ENCODE data around the gene RAP1GDS1. TPM values are rescaled to one million over a fixed set of nuclear protein-coding genes. Genes with fewer than 3 reads are reported as not detected.

Gene RAP1GDS1
- total and polyA plus RNA-seq, 4 experiments from 2014 or later, result 36.7 to 48.3 (median 43.8) TPM

GRCh38 chr4:98482847-98483806 is 221.9 kb downstream of the RAP1GDS1 start:
- Histone ChIP-seq H3K36me3 (ENCODE audit: insufficient read depth, low read length) (no peaks in the 10 kb centered on the region), H3K4me3 (ENCODE audit: low read length in 2 of 2) (no peak overlapping the region)
- POLR2A ChIA-PET (ENCODE audit: partially characterized antibody), result no interaction called here

DNA sequence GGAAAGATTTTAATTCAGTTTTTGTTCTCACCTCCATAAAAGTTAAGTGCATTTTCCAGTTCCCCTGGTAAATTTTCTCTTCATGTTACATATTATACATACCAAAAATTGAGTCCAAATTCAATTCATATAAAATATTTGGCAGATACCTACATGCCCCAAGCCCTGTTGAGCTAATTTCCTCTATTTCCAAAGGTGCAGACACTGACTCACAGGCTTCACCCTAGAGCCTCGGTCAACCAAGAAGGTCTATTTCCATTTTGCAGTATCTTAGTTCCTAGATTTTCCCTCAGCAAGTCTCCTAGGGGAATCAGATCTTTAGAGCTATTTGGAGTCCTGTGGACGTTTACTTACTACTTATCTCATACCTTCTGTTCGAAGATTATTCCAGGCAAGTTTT is 222.8 kb downstream of the RAP1GDS1 start:
- Histone ChIP-seq H3K9me3 (ENCODE audit: control insufficient read depth in 1 of 2, low read length in 2 of 2) (no peaks in the 10 kb centered on the region), H3K4me3 (ENCODE audit: low read length in 2 of 2) (no peak overlapping the region), H3K27me3 (ENCODE audit: insufficient read depth, low read length) (no peaks in the 10 kb centered on the region), H3K4me1 (ENCODE audit: insufficient read depth, low read length) (peaks cover 24% of the 10 kb centered on the region), H3K27ac (ENCODE audit: low read depth, low read length) (no peak overlapping the region), H3K36me3 (ENCODE audit: insufficient read depth, low read length) (no peaks in the 10 kb centered on the region)
- no peak for DNase-seq
- H3K9me3 Mint-ChIP-seq, result no peaks in the 10 kb centered on the region
- no peak overlapping the region for H3K4me3 Mint-ChIP-seq
- POLR2A ChIA-PET (ENCODE audit: partially characterized antibody), result interaction anchor here (0.6 kb wide), 1 partner anchor 390 kb away, joined by 3 read pairs; no protein-coding TSS in a partner anchor
- no peak overlapping the region for H3K27ac Mint-ChIP-seq
- peaks cover 16 to 25% of the 10 kb centered on the region in 2 donors for H3K36me3 Mint-ChIP-seq
- peaks cover 22 to 50% (median 43%) of the 10 kb centered on the region in 4 donors for H3K4me1 Mint-ChIP-seq
- CTCF ChIA-PET (ENCODE audit: partially characterized antibody), result interaction anchor here (3.5 kb wide), 1 partner anchor 17 kb away, joined by 16 read pairs; no protein-coding TSS in a partner anchor
- intact Hi-C loops (cut with micrococcal nuclease), result no loop called here
- no peaks in the 10 kb centered on the region for H3K27me3 Mint-ChIP-seq

More at GRCh38 chr4:98482847-98483806, 221.9 kb downstream of the RAP1GDS1 start:
- H3K4me3 Mint-ChIP-seq, result peak overlapping the region in 2 of 8 donors; percentile 28 to 37
- Histone ChIP-seq H3K9me3 (ENCODE audit: control insufficient read depth in 1 of 2, low read length in 2 of 2) (no peaks in the 10 kb centered on the region), H3K27ac (ENCODE audit: low read depth, low read length) (no peak overlapping the region), H3K4me1 (ENCODE audit: insufficient read depth, low read length) (peaks cover 19% of the 10 kb centered on the region), H3K27me3 (ENCODE audit: insufficient read depth, low read length) (no peaks in the 10 kb centered on the region)
- no peaks in the 10 kb centered on the region for H3K9me3 Mint-ChIP-seq
- intact Hi-C loops (cut with micrococcal nuclease), result no loop called here
- peak overlapping the region in 6 of 7 donors; percentile 44 to 78 (median 62) for H3K27ac Mint-ChIP-seq
- DNase-seq, result no peak
- CTCF ChIA-PET (ENCODE audit: partially characterized antibody), result interaction anchor here (1.6 to 3.5 kb wide), 3 partner anchors 12 to 38 kb away, joined by 3 to 16 read pairs (median 4); no protein-coding TSS in a partner anchor
- peaks cover 17 to 49% (median 38%) of the 10 kb centered on the region in 4 donors for H3K4me1 Mint-ChIP-seq
- no peaks in the 10 kb centered on the region for H3K27me3 Mint-ChIP-seq
- peaks cover 21 to 28% of the 10 kb centered on the region in 2 donors for H3K36me3 Mint-ChIP-seq

DNA sequence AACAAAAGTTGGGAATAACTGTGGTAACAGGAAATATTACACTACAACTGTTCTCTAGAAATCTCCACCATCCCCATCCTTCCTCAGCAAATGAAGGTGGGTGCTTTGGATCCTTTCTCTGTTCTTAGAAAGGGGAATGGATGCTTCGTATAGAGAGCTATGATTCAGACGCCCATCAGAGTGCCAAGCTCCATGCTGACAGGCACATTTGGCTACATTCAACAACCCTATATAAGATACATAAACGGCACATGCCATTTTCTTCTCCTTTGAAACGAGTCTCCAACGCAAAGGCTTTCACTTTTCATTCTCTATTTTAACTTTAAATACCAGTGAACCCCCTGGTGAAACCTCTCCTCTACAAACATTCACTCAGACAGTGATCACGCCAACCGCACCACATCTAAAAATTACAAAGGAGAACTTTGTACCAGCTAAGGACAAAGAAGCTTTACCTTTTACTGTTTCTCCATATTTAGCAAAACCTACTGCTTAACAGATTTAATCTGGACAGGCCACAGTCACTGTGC is 224.7 kb downstream of the RAP1GDS1 start:
- H3K27me3 Mint-ChIP-seq, result no peaks in the 10 kb centered on the region
- H3K9me3 ChIP-seq (ENCODE audit: control insufficient read depth in 1 of 2, low read length in 2 of 2), result no peaks in the 10 kb centered on the region
- no peaks in the 10 kb centered on the region for H3K36me3 ChIP-seq (ENCODE audit: insufficient read depth, low read length)
- POLR2A ChIA-PET (ENCODE audit: partially characterized antibody), result no interaction called here
- CTCF ChIA-PET (ENCODE audit: partially characterized antibody), result interaction anchor here (0.9 to 1.5 kb wide), 4 partner anchors 9 to 18 kb away, joined by 3 to 5 read pairs (median 4); no protein-coding TSS in a partner anchor
- H3K4me1 ChIP-seq (ENCODE audit: insufficient read depth, low read length), result peaks cover 24% of the 10 kb centered on the region
- H3K9me3 Mint-ChIP-seq, result no peaks in the 10 kb centered on the region
- H3K36me3 Mint-ChIP-seq, result peaks cover 16 to 23% of the 10 kb centered on the region in 2 donors
- no peak overlapping the region for H3K4me3 ChIP-seq (ENCODE audit: low read length in 2 of 2)
- no peaks in the 10 kb centered on the region for H3K27me3 ChIP-seq (ENCODE audit: insufficient read depth, low read length)
- peak overlapping the region in 2 of 8 donors; percentile 17 to 50 for H3K4me3 Mint-ChIP-seq
- peaks cover 22 to 54% (median 44%) of the 10 kb centered on the region in 4 donors for H3K4me1 Mint-ChIP-seq
- DNase-seq, result no peak
- H3K27ac Mint-ChIP-seq, result peak overlapping the region in 2 of 7 donors; percentile 16 to 47
- H3K27ac ChIP-seq (ENCODE audit: low read depth, low read length), result no peak overlapping the region
- intact Hi-C loops (cut with micrococcal nuclease), result no loop called here

GRCh38 chr4:98490251-98490650 is 229.1 kb downstream of the RAP1GDS1 start:
- peaks cover 12 to 14% of the 10 kb centered on the region in 2 donors for H3K36me3 Mint-ChIP-seq

GRCh38 chr4:98491899-98492559 is 230.8 kb downstream of the RAP1GDS1 start:
- Mint-ChIP-seq H3K27me3 (no peaks in the 10 kb centered on the region), H3K27ac (peak overlapping the region in 3 of 7 donors; percentile 4 to 55 (median 19)), H3K4me3 (no peak overlapping the region), H3K9me3 (no peaks in the 10 kb centered on the region), H3K36me3 (peaks cover 6 to 12% of the 10 kb centered on the region in 2 donors), H3K4me1 (peaks cover 21 to 27% (median 24%) of the 10 kb centered on the region in 4 donors)
- intact Hi-C loops (cut with micrococcal nuclease), result no loop called here
- Histone ChIP-seq H3K36me3 (ENCODE audit: insufficient read depth, low read length) (no peaks in the 10 kb centered on the region), H3K4me1 (ENCODE audit: insufficient read depth, low read length) (peaks cover 5% of the 10 kb centered on the region), H3K27me3 (ENCODE audit: insufficient read depth, low read length) (no peaks in the 10 kb centered on the region), H3K4me3 (ENCODE audit: low read length in 2 of 2) (no peak overlapping the region), H3K9me3 (ENCODE audit: control insufficient read depth in 1 of 2, low read length in 2 of 2) (no peaks in the 10 kb centered on the region), H3K27ac (ENCODE audit: low read depth, low read length) (no peak overlapping the region)
- ChIA-PET CTCF (ENCODE audit: partially characterized antibody) (interaction anchor here (1.0 kb wide), 1 partner anchor 18 kb away, joined by 6 read pairs; no protein-coding TSS in a partner anchor), POLR2A (ENCODE audit: partially characterized antibody) (no interaction called here)
- no peak for DNase-seq

More at GRCh38 chr4:98490251-98490650, 229.1 kb downstream of the RAP1GDS1 start:
- H3K4me3 Mint-ChIP-seq, result no peak overlapping the region
- Histone ChIP-seq H3K4me1 (ENCODE audit: insufficient read depth, low read length) (peaks cover 5% of the 10 kb centered on the region), H3K9me3 (ENCODE audit: control insufficient read depth in 1 of 2, low read length in 2 of 2) (no peaks in the 10 kb centered on the region), H3K27me3 (ENCODE audit: insufficient read depth, low read length) (no peaks in the 10 kb centered on the region), H3K4me3 (ENCODE audit: low read length in 2 of 2) (no peak overlapping the region), H3K27ac (ENCODE audit: low read depth, low read length) (no peak overlapping the region), H3K36me3 (ENCODE audit: insufficient read depth, low read length) (no peaks in the 10 kb centered on the region)
- no peak overlapping the region for H3K27ac Mint-ChIP-seq
- H3K4me1 Mint-ChIP-seq, result peaks cover 23 to 38% (median 30%) of the 10 kb centered on the region in 4 donors
- ChIA-PET POLR2A (ENCODE audit: partially characterized antibody) (no interaction called here), CTCF (ENCODE audit: partially characterized antibody) (interaction anchor here (1.3 to 1.5 kb wide), 2 partner anchors 9 to 25 kb away, joined by 3 to 4 read pairs; no protein-coding TSS in a partner anchor)
- intact Hi-C loops (cut with micrococcal nuclease), result no loop called here
- DNase-seq, result no peak
- no peaks in the 10 kb centered on the region for H3K9me3 Mint-ChIP-seq
- H3K27me3 Mint-ChIP-seq, result no peaks in the 10 kb centered on the region

- no peak overlapping the region for H3K27ac ChIP-seq (ENCODE audit: low read depth, low read length)
- ChIA-PET CTCF (ENCODE audit: partially characterized antibody) (interaction anchor here (1.3 kb wide), 1 partner anchor 26 kb away, joined by 3 read pairs; no protein-coding TSS in a partner anchor), POLR2A (ENCODE audit: partially characterized antibody) (no interaction called here)
- Mint-ChIP-seq H3K36me3 (peaks cover 11 to 15% of the 10 kb centered on the region in 2 donors), H3K27ac (peak overlapping the region in 3 of 7 donors; percentile 10 to 51 (median 25)), H3K4me1 (peaks cover 20 to 30% (median 27%) of the 10 kb centered on the region in 4 donors), H3K4me3 (no peak overlapping the region), H3K9me3 (no peaks in the 10 kb centered on the region), H3K27me3 (no peaks in the 10 kb centered on the region)
- H3K9me3 ChIP-seq (ENCODE audit: control insufficient read depth in 1 of 2, low read length in 2 of 2), result no peaks in the 10 kb centered on the region
- H3K27me3 ChIP-seq (ENCODE audit: insufficient read depth, low read length), result no peaks in the 10 kb centered on the region
- no peak overlapping the region for H3K4me3 ChIP-seq (ENCODE audit: low read length in 2 of 2)
- intact Hi-C loops (cut with micrococcal nuclease), result no loop called here
- no peaks in the 10 kb centered on the region for H3K36me3 ChIP-seq (ENCODE audit: insufficient read depth, low read length)
- DNase-seq, result no peak
- H3K4me1 ChIP-seq (ENCODE audit: insufficient read depth, low read length), result peaks cover 5% of the 10 kb centered on the region
Observed at GRCh38 chr4:98493296-98493695, 232.1 kb downstream of the RAP1GDS1 start.

Data from CD4-positive, alpha-beta memory T cell (primary cell).